ENCODE results near the gene TPRN.

- no peak for TF ChIP-seq CTCF (IDR thresholded peaks at IDR 0.05; ENCODE audit: low read length)
- TF ChIP-seq EZH2 (IDR thresholded peaks at IDR 0.05; ENCODE audit: borderline replicate concordance, low read length): no peak
Measured at GRCh38 chr9:137200311-137201204, at the start of gene TPRN.

Measured in OCI-LY1 (cell line).